WTC11 (cell line): Measurements from ENCODE around the gene MED12L. TPM values are rescaled to one million over a fixed set of nuclear protein-coding genes. Genes with fewer than 3 reads are reported as not detected.
A peak's percentile ranks its signal among the peaks of the same experiment; 100 is the strongest.

ENCODE experiments used
- ATAC-seq: fragments of 200-7000 bp; cut with Tn5 transposase; 2 replicates; pipeline ENCODE4 v1.10.0; 2021; ENCODE audit warnings: mild to moderate bottlenecking, moderate library complexity
- CTCF ChIA-PET: fragments of 300-600 bp; sonication (Branson Sonifier 250); formaldehyde crosslinking; loops from one replicate; lab custom pipeline; 2021; ENCODE audit warnings: antibody characterized with exemption; lab: Charles Lee
- POLR2A ChIA-PET: fragments of 350-600 bp; sonication (Branson Sonifier 250); formaldehyde crosslinking; loops from one replicate; lab custom pipeline; 2021; ENCODE audit warnings: antibody characterized with exemption; lab: Charles Lee
- DNase-seq: peaks from one replicate; pipeline ENCODE4 v3.0.0; 2021; ENCODE audit warnings: low spot score
- H3K27ac Mint-ChIP-seq: 2 replicates; pipeline ENCODE4 v1.8.0; 2021; ENCODE audit warnings: mixed read lengths
- H3K27me3 Mint-ChIP-seq: 2 replicates; pipeline ENCODE4 v1.8.0; 2021; ENCODE audit warnings: low read depth, mild to moderate bottlenecking, moderate library complexity, mixed read lengths
- H3K36me3 Mint-ChIP-seq: 2 replicates; pipeline ENCODE4 v1.8.0; 2021; ENCODE audit warnings: mixed read lengths
- H3K4me1 Mint-ChIP-seq: 2 replicates; pipeline ENCODE4 v1.8.0; 2022; ENCODE audit warnings: mixed read lengths
- H3K4me3 Mint-ChIP-seq: 2 replicates; pipeline ENCODE4 v1.8.0; 2021; ENCODE audit warnings: mild to moderate bottlenecking, moderate library complexity, mixed read lengths
- H3K9me3 Mint-ChIP-seq: 2 replicates; pipeline ENCODE4 v1.8.0; 2021; ENCODE audit warnings: mixed read lengths
- ATF6 ChIP-seq: sonication (generic); formaldehyde crosslinking; IDR thresholded peaks from 2 replicates; pipeline ENCODE4 v1.8.1; 2023; ENCODE audit warnings: mild to moderate bottlenecking, missing genetic modification reagents
- CDX4 ChIP-seq: fragments of 250-450 bp; sonication (Bioruptor Pico); IDR thresholded peaks from 2 replicates; pipeline ENCODE4 v1.9.0; 2021; ENCODE audit warnings: moderate library complexity, mild to moderate bottlenecking, inconsistent platforms, borderline replicate concordance
- E2F1 ChIP-seq: sonication (generic); formaldehyde crosslinking; IDR thresholded peaks from 2 replicates; pipeline ENCODE4 v1.8.0; 2022; ENCODE audit warnings: mild to moderate bottlenecking, missing genetic modification reagents
- E2F4 ChIP-seq: sonication (generic); formaldehyde crosslinking; IDR thresholded peaks from 2 replicates; pipeline ENCODE4 v1.8.1; 2022; ENCODE audit warnings: low read depth, mild to moderate bottlenecking, moderate library complexity, missing genetic modification reagents, borderline replicate concordance
- ELF4 ChIP-seq: sonication (generic); formaldehyde crosslinking; IDR thresholded peaks from 2 replicates; pipeline ENCODE4 v1.8.1; 2022; ENCODE audit warnings: low read depth, mild to moderate bottlenecking, moderate library complexity, missing genetic modification reagents
- EMX1 ChIP-seq: fragments of 250-450 bp; sonication (Bioruptor Pico); IDR thresholded peaks from 2 replicates; pipeline ENCODE4 v1.8.0; 2021; ENCODE audit warnings: mild to moderate bottlenecking
- ERG ChIP-seq: fragments of 250-450 bp; sonication (Bioruptor Pico); IDR thresholded peaks from 2 replicates; pipeline ENCODE4 v1.8.0; 2021; ENCODE audit warnings: mild to moderate bottlenecking
- ESRRA ChIP-seq: sonication (generic); formaldehyde crosslinking; IDR thresholded peaks from 2 replicates; pipeline ENCODE4 v1.8.1; 2022; ENCODE audit warnings: mild to moderate bottlenecking, missing genetic modification reagents, borderline replicate concordance
- FOXK1 ChIP-seq: sonication (generic); formaldehyde crosslinking; IDR thresholded peaks from 2 replicates; pipeline ENCODE4 v1.8.0; 2022; ENCODE audit warnings: mild to moderate bottlenecking, moderate library complexity, missing genetic modification reagents
- HMGXB4 ChIP-seq: sonication (generic); formaldehyde crosslinking; IDR thresholded peaks from 2 replicates; pipeline ENCODE4 v1.8.1; 2023; ENCODE audit warnings: mild to moderate bottlenecking, moderate library complexity, missing genetic modification reagents
- MAX ChIP-seq: sonication (generic); formaldehyde crosslinking; IDR thresholded peaks from 2 replicates; pipeline ENCODE4 v1.8.0; 2022; ENCODE audit warnings: mild to moderate bottlenecking, missing genetic modification reagents
- RORB ChIP-seq: fragments of 250-450 bp; sonication (Bioruptor Pico); IDR thresholded peaks from 2 replicates; pipeline ENCODE4 v1.9.0; 2021; ENCODE audit warnings: mild to moderate bottlenecking
- SMAD3 ChIP-seq: sonication (generic); formaldehyde crosslinking; IDR thresholded peaks from 2 replicates; pipeline ENCODE4 v1.8.0; 2022; ENCODE audit warnings: missing genetic modification reagents, mild to moderate bottlenecking, borderline replicate concordance
- SMAD4 ChIP-seq: sonication (generic); formaldehyde crosslinking; IDR thresholded peaks from 2 replicates; pipeline ENCODE4 v1.8.0; 2022; ENCODE audit warnings: mild to moderate bottlenecking, missing genetic modification reagents
- SOX15 ChIP-seq: fragments of 250-450 bp; sonication (Bioruptor Pico); IDR thresholded peaks from 2 replicates; pipeline ENCODE4 v1.9.0; 2021; ENCODE audit warnings: mild to moderate bottlenecking
- TCF7 ChIP-seq: sonication (generic); formaldehyde crosslinking; IDR thresholded peaks from 2 replicates; pipeline ENCODE4 v1.8.0; 2022; ENCODE audit warnings: mild to moderate bottlenecking, low read depth, missing genetic modification reagents, moderate library complexity
- TEAD1 ChIP-seq: sonication (generic); formaldehyde crosslinking; IDR thresholded peaks from 2 replicates; pipeline ENCODE4 v1.8.0; 2022; ENCODE audit warnings: mild to moderate bottlenecking, missing genetic modification reagents
- ZBTB21 ChIP-seq: sonication (generic); formaldehyde crosslinking; IDR thresholded peaks from 2 replicates; pipeline ENCODE4 v1.8.1; 2023; ENCODE audit warnings: mild to moderate bottlenecking, missing genetic modification reagents, borderline replicate concordance
- ZNF232 ChIP-seq: sonication (generic); formaldehyde crosslinking; IDR thresholded peaks from 2 replicates; pipeline ENCODE4 v1.8.0; 2022; ENCODE audit warnings: mild to moderate bottlenecking, missing genetic modification reagents
- total RNA-seq: library from RNA; stranded (reverse); gene quantifications from 3 replicates; pipeline ENCODE4 v1.2.3, GENCODE V29; 2021

The MED12L gene
- total RNA-seq, 1 experiment from 2014 or later, result 27.4 TPM

GRCh38 chr3:151195826-151196225 lies 110.4 kb downstream of the MED12L start:
- peaks cover 14% of the 10 kb centered on the region for H3K36me3 Mint-ChIP-seq
- POLR2A ChIA-PET, result no interaction called here

GRCh38 chr3:151196434-151196833 lies 111.0 kb downstream of the MED12L start:
- no peaks in the 10 kb centered on the region for H3K9me3 Mint-ChIP-seq
- no peaks in the 10 kb centered on the region for H3K4me1 Mint-ChIP-seq
- DNase-seq (no peak), ATAC-seq (no peak)
- CTCF ChIA-PET, result interaction anchor here (0.9 kb wide), 1 partner anchor 28 kb away, joined by 3 read pairs; no protein-coding TSS in a partner anchor
- POLR2A ChIA-PET, result no interaction called here
- H3K27ac Mint-ChIP-seq, result 0 out of 2 replicates have a peak overlapping the region, but pooled peaks have one; percentile 15
- TF ChIP-seq ERG (no peak), ZBTB21 (CRISPR knock-in tag) (no peak), ESRRA (CRISPR knock-in tag) (no peak), E2F4 (no peak), SMAD3 (CRISPR knock-in tag) (no peak)
- H3K36me3 Mint-ChIP-seq, result peaks cover 9% of the 10 kb centered on the region
- H3K27me3 Mint-ChIP-seq, result no peaks in the 10 kb centered on the region
- no peak overlapping the region for H3K4me3 Mint-ChIP-seq

More at GRCh38 chr3:151195826-151196225, 110.4 kb downstream of the MED12L start:
- CTCF ChIA-PET, result interaction anchor here (0.9 kb wide), 1 partner anchor 28 kb away, joined by 3 read pairs; no protein-coding TSS in a partner anchor
- DNase-seq (no peak), ATAC-seq (no peak)
- Mint-ChIP-seq H3K4me1 (no peaks in the 10 kb centered on the region), H3K9me3 (no peaks in the 10 kb centered on the region), H3K27me3 (no peaks in the 10 kb centered on the region), H3K27ac (peak overlapping the region; percentile 15; the same call in 1 of the 2 replicates), H3K4me3 (no peak overlapping the region)
- TF ChIP-seq ELF4 (CRISPR knock-in tag) (no peak), ERG (no peak), ZNF232 (CRISPR knock-in tag) (no peak), SOX15 (no peak), ESRRA (CRISPR knock-in tag) (no peak), TEAD1 (CRISPR knock-in tag) (no peak), FOXK1 (CRISPR knock-in tag) (no peak), E2F1 (no peak), EMX1 (CRISPR knock-in tag) (no peak), TCF7 (no peak)

- CTCF ChIA-PET, result no interaction called here
- no peak overlapping the region for H3K27ac Mint-ChIP-seq
- no peak for TF ChIP-seq HMGXB4 (CRISPR knock-in tag)
- no peak for TF ChIP-seq RORB (CRISPR knock-in tag)
- TF ChIP-seq SOX15, result no peak
- no peak for TF ChIP-seq ATF6 (CRISPR knock-in tag)
- TF ChIP-seq SMAD4, result no peak
- no peak for TF ChIP-seq MAX (CRISPR knock-in tag)
- TF ChIP-seq CDX4, result no peak
- peaks cover 9% of the 10 kb centered on the region for H3K36me3 Mint-ChIP-seq
- POLR2A ChIA-PET, result no interaction called here
- no peak for DNase-seq
- no peak for ATAC-seq
- H3K9me3 Mint-ChIP-seq, result no peaks in the 10 kb centered on the region
- H3K27me3 Mint-ChIP-seq, result no peaks in the 10 kb centered on the region
- no peaks in the 10 kb centered on the region for H3K4me1 Mint-ChIP-seq
- no peak overlapping the region for H3K4me3 Mint-ChIP-seq
These were observed 111.8 kb downstream of the MED12L start for GRCh38 chr3:151197228-151197627.
